SK-N-MC (cell line): ENCODE measurements around the gene TJP1.

Experiments used
- EZH2 ChIP-seq: fragments of 200-600 bp; sonication (generic); IDR thresholded peaks from one replicate; pipeline ENCODE4 v1.6.1; 2017; ENCODE audit warnings: antibody characterized with exemption
- POLR2AphosphoS5 ChIP-seq: IDR thresholded peaks from 2 replicates; pipeline ENCODE4 v1.6.1; 2012; ENCODE audit warnings: mild to moderate bottlenecking, low read depth, low read length, borderline replicate concordance

GRCh38 chr15:29747837-29748417, 74.3 kb downstream of the TJP1 start:
- no peak for TF ChIP-seq POLR2AphosphoS5
- no peak for TF ChIP-seq EZH2
